ENCODE results near the gene VWA8.

- TF ChIP-seq CTCF (IDR thresholded peaks at IDR 0.05; ENCODE audit: low read length) (no peak), EZH2phosphoT487 (IDR thresholded peaks at IDR 0.05; ENCODE audit: low read length) (no peak)
Observed at GRCh38 chr13:41578371-41578770, 382.5 kb downstream of the VWA8 start.
